GM19035 (cell line): ENCODE data around the gene GPC4.

Experiments used
- ATAC-seq: cut with Tn5 transposase; IDR thresholded peaks from one replicate; pipeline ENCODE4 v1.9.1; 2021; ENCODE audit not compliant: unreplicated experiment

Gene GPC4

DNA sequence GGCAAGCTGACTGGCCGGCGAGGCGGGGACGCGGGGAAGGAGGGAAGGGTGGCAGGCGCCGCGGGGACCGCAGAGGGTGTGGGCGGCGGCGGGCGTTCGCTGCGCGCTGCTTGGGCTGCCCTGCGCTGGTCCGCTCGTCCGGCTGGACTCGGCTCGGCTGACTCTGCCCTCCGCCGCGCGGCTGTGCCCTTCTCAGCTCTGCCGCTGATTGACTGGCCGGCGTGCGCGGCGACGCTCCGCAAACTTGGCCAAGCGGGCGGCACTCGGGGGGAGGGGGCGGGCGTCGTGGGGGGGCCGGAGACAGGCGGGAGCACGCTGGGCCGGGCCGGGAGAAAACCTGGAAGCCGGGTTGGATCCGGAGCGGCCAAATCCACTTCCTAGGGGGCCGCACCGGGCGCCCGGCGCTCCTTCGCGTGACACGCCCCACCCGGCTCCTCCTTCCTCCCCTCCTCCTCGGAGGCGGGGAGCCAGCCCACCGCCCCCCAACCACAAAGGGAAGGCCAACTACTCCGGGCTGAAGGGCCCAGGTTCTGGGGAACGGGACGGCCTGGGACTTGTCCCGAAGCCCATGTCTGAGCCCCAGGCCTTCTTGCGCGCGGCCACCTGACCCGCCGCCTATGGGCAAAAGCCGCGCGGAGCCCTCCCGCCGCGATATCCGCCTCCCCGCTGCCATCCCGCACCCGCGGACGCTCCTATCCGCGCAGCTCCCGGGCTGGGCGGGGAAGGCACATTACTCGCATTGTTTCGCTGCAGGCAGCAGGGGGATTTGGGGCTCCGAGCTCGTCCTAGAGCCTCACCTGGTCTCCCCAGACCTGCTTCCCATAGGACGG is at the start of gene GPC4:
GPC4 (minus strand) TSS at position 214 of the 830 bp plus-strand sequence. CDS start 524 bp downstream, outside the sequence.
- ATAC-seq = no peak

DNA sequence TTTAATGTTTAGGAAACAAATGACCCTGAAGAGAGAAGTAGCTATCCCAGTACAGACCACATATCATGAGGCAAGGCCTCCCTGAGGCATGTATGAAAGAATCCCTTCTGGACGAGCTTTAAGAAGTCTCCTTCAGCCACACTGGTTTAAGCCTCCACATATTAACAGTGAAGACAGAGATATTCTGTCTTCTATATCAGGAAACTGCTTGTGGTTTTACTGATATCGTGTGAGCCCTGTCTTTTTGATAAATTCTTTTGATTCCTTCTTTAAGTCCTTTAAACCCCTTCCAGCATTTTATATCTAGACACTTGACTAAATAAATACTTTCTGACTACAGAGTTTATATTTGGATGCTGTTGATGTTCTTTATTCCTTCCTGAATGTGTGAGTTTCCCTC is 45.9 kb upstream of the GPC4 start:
- no peak for ATAC-seq

DNA sequence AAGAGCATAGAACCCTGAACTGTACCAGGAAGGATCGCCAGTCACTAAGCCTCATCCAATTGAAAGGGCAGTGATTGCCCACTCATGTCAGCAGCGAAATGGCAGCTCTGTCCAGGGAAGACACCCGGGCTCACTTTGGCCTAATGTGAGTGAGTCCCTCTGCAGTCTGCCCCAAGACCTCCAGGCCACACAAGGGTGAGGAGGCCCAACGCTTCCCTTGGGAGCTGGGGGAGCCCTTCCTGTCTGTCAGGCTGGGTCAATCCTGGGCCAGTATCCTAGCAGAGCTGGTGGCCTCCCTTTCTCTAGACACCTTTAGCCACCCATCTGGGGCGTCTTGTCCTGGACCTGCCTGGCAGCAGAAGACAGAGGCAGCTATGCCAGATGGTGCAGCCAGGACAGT is 39.6 kb upstream of the GPC4 start:
- ATAC-seq = no peak

DNA sequence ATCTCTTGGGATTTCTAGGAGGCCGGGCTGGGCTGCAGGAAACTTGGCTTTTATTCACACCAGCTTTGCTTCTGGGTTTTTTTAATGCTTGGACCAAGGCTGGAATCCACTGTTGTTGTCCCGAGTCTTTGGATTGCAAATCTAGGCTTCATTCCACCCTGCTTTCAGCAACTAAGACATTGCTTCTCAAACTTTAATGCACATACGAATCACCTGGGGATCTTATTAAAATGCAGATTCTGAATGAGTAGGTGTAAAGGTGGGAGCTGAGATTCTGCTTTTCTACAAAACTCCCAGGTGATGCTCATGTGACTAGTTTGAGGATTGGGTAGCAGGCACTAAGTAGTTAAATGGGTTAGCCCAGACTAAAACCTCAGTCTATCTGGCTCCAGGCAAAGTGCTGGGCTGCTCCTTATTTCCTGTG is 39.2 kb upstream of the GPC4 start:
- no peak for ATAC-seq

DNA sequence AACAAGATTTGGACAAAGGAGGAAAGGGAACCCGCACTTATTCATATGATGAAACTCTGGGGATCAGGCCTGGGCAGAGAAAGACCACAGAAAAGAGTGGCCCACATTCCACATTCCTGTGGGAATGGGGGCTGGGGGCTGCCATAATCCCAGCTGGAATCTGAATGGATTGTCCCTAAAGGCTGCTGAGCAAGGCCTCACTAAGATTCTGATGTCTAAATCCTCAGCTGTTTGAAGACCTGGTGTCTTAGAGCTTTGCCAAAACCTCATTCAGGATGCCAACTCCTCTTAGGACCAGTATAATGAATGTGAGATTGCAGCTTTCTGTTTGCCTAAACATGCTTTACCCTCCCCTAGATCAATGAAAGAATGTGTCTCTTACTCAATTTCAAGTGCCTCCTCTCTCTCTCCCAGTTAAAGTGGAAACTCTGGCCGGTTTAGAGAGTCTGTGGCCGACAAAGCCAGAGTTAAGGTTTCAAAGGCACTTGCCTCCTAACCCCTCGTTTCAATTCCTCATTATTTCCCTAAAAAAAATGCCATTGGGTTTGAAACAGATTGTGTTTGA is 33.3 kb upstream of the GPC4 start:
- no peak for ATAC-seq

DNA sequence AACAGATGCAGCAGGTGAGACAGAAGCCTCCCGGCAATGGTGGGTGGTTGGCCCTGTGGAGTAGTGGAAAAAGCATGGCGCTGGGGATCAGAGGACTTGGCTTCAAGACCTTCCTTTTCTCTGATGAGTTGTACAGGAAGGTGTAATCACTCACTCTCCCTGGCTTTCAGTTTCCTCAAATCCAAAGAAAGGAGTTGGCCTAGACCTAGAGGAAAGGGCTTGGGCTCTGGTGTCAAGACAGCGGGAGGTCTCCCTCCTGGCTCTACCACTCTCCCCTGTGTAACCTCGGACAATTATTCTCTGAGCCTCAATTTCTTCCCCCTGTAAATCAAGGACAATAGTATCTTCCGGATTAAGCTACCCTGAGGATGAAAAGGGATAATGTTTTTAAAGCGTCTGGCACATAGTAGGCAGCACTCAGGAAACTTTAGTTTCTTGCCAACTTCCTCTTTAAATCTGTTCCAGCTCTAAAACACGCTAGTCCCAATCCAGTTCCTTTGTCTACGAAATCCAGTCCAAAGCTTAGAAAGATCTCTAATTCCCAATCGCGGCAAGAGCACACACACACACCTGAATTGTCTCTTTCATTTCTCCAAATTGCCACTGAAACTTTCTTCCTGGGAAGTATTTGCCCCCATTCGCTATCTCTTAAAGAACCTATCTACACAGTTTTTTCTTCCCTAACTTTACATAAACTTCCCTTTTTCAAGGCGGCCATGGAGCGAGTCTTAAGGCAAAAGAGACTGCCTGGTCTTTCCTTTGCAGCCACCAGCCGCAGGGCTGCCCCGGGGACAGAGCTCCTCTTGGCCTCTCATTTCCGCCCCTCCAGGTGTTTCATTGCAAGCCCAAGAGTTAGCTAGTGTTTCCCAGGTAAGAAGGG is 29.9 kb upstream of the GPC4 start:
- ATAC-seq = no peak

DNA sequence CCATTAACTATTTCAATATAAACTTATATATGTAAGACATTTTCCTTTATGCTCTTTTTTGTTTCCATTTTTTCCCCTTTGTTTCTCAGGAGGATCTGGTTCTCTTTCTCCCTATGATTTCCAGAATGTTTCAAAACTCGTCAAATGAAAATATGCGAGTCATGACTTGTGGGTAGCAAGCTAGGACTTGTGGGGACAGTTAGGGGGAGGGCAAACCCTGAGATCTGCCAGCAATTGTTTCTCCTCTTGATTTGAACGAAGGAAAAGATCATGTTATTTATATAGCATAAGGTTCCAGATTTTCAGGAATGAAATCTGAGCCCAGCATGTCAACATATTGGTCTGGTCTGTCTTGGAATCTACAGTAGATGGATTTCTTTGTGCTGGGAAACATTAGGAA is 28.9 kb upstream of the GPC4 start:
- ATAC-seq = no peak

DNA sequence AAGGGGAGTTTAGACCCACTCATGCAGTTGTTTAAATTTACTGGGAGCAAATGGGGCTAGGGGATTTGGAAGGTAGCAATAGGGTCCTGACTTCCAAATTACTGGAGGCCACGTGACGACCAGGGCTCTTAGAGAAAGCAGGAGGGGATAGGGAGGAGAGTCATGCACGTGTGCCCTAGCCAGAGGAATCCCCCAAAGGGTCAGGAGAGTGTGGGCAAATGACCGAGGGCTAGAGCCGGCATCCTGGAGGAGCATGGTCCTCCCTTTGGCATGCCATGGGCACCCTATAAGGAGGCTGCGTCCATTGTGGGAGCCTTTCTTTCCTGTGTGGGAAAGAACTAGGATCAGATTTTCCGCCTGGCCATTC is 25.5 kb upstream of the GPC4 start:
- no peak for ATAC-seq

DNA sequence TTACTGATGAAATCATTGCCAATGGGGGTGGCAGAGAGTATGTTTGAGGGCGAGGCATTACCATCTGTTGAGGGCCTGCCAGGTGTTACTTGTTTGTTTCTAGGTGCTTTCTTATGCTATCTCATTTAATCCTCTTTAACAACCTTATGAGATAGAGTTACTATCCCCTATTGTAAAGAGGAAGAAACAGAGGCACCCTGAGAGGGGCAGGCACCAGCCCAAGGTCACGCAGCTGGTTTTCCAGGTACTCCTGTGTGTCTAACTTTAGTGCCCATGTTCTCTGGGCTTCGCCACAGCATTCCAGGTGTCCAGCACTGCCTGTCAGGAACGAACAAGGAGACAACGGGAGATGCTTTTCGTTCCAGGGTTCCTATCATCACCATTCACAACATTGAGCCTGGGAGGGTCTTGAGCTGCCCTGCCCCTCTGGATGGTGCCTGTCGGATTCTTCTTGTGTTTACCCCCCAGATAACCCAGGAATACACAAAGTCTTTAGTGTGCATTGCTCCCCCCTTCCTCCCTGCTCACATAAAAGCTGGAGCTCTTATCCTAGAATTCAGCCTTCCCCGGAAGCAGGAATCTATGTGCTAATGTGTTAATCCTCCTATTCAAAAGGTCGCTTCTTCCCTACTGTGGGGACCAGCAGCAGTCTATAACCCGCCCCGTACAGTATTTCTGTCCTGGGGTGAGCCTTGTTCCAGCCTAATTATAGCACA is 24.9 kb upstream of the GPC4 start:
- ATAC-seq = no peak

DNA sequence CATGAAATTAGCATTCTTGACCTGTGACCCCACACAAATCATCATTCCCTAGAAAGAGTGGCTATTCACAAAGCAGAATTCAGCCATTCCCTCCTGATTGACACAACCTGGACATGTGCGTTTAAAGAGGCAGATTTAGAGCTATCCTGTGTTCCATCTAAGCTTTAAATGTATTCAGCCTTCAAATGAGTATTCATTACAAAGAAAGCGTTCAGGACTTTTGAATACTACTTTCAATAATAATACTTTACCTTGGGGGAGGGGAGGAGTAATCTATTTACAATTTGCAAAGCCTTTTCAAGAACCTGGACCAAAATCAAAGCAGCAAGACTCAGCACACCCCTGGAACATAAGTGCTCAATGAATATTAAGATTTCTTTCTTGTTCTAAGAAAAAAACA is 22.5 kb upstream of the GPC4 start:
- no peak for ATAC-seq

DNA sequence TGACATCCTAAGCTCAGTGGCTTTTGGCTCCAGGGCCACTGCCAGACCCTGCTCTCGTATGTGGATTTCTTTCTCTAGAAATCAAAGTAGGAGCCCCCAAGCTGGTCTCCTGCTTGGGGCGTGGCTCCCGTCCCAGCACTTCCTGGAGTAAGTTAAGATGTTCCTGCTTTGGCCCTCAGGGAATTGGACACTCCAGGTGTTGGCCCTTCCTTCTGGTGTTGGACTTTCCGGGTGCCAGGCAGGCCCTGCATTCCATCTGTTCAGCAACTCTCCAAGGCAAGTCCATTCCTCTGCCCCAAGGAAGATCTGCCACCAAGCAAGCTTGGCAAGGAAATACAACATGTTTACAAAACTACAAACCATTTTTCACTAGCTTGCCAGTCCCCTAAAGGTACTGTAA is 22.1 kb upstream of the GPC4 start:
- no peak for ATAC-seq

DNA sequence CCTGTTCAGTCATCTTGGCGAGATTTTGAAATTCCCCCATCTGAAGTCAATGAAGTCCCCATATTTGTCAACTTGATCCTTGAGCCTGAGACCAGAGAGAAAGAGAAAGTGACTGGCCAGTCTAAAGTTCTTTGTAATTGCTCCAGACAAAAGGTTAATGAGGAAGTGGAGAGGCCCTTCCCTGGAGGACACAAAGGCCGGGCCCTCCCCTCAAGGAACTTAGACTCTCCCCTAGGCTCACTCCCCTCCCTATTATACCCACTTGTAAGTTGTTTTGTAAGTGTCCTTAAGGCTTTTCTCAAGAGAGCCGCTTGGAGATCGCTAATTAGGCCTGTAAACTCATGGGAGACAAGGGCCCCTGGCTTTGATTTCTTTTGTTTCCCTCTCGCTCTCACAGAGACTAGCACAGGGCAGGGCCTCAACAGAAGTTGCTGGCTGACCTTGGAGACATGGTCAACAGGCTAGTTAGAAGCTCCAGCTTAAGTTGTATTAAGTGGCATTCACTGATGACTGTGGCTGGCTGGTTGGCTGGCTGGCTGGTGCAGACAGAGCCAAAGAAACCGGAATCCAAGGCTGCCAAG is 20.3 kb upstream of the GPC4 start:
- ATAC-seq = no peak

DNA sequence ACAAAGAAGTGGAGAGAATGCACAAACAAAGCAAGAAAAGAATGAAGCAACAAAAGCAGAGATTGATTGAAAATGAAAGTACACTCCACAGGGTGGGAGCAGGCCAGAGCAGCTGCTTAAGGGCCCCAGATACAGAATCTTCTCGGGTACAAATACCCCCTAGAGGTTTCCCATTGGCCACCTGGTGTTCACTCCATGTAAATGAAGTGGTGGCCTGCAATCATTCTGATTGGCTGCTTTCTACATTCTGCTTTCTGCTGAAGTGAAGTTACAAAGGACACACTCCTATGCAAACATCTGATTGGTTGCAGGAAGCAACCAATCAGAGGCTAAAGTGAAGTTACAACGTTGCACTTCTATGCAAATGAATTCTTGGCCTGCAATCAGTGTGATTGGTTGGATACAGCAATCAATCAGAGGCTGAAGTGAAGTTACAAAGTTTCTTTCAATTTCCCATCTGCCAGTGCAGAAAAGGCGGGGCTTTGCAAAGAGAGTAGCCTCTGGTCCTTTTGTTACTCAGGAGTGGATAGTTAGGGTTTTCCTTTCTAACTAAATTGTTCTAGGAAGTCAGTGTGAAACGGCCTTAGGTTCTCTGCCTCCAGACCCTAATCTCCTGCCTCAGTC is 19.0 kb upstream of the GPC4 start:
- ATAC-seq = no peak

DNA sequence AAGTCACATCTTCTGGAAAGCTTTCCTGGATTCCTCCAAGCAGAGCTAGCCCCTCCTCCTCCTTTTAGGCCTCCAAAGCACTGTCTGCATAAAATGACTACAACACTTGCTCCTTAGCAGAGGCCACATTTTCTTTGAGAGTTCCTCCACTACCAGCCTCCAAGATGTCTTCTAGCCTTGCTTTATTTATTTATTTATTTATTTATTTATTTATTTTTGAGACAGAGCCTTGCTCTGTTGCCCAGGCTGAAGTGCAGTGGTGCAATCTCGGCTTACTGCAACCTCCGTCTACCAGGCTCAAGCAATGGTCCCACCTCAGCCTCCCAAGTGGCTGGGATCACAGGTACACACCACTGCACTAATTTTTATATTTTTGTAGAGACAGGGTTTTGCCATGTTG is 4.6 kb upstream of the GPC4 start:
- no peak for ATAC-seq

DNA sequence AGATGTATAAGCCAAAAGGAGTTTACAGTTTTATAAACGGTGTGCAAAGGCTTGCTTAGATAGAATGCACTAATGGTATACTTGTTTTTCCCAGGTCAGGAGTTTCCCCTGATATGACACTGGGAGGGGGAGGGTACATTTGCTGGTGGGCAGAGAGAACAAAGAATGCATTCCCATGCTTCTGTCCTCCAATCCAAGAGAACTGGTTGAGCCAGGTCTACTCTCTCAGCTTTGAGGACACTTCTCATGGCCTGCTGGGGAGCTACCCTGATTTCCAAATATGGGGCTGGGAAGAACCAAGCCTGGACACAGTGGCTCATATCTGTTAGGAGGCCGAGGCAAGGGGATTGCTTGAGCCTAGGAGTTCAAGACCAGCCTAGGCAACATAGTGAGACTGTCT is 3.3 kb upstream of the GPC4 start:
- ATAC-seq = no peak

DNA sequence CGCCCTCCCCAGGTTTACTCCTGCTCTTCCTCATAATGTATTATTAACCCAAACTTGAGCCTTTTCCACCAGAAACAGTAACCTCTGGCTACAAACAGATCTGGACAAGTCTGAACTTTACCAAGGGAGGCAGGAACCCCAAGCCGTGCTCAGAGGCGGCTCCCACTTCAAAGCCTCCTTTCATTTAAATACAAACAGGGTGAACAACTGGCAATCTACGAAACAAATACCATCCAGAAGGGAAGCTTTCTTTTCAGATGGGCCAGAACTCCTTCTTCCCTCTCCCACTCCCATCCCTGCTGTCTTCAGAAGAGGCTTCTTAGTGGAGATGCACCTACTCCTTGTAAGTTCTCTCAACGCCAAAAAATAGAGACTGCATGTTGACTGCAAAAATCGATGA is 2.1 kb upstream of the GPC4 start:
- ATAC-seq = no peak

DNA sequence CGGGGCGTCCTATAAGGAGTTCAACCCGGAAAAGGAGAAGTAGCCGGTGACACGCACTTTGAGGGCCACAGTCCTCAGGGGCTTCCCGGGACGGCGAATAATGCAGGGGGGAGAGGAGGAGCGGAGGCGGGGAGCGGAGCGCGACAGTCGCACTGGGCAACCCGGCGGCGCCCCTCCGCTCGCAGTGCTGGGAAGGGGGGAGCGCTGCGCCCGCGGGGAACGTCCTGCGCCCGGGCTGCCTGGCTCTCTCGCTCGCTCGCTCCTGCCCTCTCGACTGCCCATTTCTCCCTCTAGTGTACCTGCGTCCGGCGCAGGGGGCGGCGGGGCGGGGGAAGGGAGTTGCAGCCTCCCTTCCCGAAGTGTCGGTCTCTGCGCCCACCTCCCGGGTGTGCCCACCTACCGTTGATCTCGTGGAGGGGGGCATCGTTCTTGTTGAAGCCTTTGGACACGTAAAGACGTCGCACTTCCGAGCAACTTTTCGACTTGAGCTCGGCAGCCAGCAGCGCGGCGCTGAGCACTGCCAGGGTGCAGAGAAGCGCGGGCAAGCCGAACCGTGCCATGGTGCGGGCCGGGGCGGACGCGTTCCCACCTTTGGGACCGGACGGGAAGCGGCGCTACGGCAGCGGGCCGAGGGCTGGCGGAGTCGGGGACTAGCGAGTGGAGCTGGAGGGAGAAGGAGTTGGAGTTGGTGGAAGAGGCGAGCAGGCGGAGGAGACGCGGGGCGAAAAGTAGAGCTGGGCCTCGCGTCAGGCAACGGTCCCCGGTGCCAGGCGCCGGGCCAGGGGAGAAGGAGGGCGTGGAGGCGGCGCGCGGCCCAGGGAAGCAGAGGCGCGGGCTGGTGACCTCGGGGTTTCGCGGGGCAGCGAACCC is 648 bp downstream of the GPC4 start:
- no peak for ATAC-seq

DNA sequence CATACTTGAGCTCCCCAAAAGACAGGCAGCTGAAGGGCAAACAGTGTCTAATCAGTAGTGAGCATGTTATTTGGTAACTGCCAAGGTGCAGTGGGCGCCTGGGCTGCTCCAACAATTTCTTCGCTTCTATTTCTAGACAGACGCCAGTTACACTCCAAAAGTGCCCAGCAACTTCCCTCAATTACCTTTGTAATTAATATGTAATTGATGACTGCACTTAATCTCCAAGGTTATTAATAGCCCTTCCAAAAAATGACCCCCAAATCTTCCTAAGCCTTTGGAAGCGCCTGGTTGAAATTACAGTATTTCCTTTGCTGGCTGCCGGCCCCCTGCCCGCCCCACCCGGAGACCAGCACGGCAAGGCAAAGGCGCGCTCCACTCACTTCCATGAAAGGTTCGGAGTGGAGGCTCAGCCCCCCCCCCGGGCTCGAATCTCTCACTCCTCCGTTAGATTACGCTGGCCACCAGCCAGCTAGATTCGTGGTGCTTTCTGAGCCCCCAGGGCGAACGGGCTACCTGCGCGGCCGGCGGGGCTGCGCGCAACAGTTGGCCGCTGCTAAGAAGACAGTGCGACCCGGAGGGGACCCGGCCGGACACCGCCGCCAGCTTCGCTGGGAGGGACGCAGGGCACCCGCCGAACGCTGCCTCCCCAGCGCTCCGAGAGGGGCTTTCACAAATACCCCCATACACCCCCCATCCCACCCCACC is 1.9 kb downstream of the GPC4 start:
- no peak for ATAC-seq

DNA sequence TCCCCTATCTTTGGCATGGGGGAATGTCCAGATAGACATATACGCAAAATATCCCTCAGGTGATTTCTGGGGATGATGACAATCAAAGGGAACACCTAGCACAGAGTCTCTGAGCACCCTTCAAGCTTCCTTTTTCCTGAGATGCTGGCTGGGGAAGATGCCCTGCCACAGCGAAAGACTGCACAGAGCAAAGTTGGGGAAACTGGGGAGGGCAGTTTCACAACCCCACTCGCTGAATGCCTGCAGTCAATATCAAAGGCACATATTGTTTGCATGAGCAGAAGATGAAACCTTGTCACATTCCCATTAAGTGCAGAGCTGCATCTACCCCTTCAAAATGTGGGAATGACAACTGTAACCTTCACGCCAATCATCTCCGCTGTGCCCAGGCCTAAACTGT is 2.6 kb downstream of the GPC4 start:
- no peak for ATAC-seq
